ENCODE results near the gene PHLDB1.

PHLDB1 gene

DNA sequence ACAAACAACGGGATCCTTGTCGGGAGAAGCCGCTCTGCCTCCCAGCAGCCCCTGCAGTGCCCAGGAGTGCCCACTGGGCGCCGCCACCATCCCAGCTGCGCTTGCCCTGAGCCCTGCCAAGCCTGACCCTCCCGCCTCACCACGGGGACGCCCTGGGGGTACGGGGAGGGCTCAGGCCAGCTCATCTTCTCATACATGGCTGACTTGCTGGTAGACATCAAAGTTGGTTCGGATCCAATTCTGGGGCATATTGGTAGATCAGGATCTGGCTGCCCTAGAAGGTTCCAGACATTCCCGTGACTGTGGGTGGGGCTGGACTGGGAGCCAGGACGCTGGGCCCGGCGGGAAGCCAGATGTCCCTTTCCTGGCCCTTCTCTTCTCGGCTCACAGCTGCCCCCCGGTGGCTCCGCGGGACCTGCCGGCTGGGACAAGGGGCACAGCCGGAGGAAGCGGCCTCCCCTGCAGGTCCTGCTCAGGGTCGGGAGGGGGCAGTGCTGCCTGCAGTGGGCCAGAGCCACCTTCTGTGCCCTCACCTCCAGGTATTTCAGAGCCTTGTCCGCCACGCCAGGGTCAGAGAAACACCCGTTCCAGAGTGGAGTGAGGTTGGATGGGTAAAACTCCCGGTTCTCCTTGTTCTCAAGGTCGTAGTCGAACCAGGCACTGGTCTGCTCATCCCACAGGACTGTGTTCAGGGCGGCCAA, 82.6 kb downstream of the PHLDB1 start:
- TF ChIP-seq NFIC (IDR thresholded peaks at IDR 0.05), result peak; percentile 78
- TF ChIP-seq, protein P1, sequence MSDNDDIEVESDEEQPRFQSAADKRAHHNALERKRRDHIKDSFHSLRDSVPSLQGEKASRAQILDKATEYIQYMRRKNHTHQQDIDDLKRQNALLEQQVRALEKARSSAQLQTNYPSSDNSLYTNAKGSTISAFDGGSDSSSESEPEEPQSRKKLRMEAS (IDR thresholded peaks at IDR 0.05), result peak; percentile 46; the same call in 1 of the 2 replicates
- TF ChIP-seq CEBPB (IDR thresholded peaks at IDR 0.05), result no peak
- TF ChIP-seq FOXM1 (IDR thresholded peaks at IDR 0.05; ENCODE audit: borderline replicate concordance, low read depth), result no peak; the same call in 1 of the 2 replicates
- TF ChIP-seq YY1 (IDR thresholded peaks at IDR 0.05; ENCODE audit: low read depth), result peak; percentile 24; the same call in 1 of the 2 replicates
- TF ChIP-seq CREB1 (IDR thresholded peaks at IDR 0.05; ENCODE audit: low read depth), result no peak
- TF ChIP-seq EP300 (IDR thresholded peaks at IDR 0.05; ENCODE audit: borderline replicate concordance), result no peak; the same call in 1 of the 2 replicates
- TF ChIP-seq TAF1 (IDR thresholded peaks at IDR 0.05; ENCODE audit: low read depth), result no peak
- peak; percentile 91 for TF ChIP-seq RAD21 (IDR thresholded peaks at IDR 0.05; ENCODE audit: low read depth)
- 0 out of 2 replicates have a peak, but pooled peaks have one; percentile 64 for TF ChIP-seq ZBTB7A (IDR thresholded peaks at IDR 0.05; ENCODE audit: low read depth)
- TF ChIP-seq, protein P2, sequence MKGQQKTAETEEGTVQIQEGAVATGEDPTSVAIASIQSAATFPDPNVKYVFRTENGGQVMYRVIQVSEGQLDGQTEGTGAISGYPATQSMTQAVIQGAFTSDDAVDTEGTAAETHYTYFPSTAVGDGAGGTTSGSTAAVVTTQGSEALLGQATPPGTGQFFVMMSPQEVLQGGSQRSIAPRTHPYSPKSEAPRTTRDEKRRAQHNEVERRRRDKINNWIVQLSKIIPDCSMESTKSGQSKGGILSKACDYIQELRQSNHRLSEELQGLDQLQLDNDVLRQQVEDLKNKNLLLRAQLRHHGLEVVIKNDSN (IDR thresholded peaks at IDR 0.05), result peak; percentile 44; the same call in 1 of the 2 replicates
- no peak for TF ChIP-seq EGR1 (IDR thresholded peaks at IDR 0.05)
- no peak for TF ChIP-seq TEAD4 (IDR thresholded peaks at IDR 0.05)
- TF ChIP-seq, protein P3, sequence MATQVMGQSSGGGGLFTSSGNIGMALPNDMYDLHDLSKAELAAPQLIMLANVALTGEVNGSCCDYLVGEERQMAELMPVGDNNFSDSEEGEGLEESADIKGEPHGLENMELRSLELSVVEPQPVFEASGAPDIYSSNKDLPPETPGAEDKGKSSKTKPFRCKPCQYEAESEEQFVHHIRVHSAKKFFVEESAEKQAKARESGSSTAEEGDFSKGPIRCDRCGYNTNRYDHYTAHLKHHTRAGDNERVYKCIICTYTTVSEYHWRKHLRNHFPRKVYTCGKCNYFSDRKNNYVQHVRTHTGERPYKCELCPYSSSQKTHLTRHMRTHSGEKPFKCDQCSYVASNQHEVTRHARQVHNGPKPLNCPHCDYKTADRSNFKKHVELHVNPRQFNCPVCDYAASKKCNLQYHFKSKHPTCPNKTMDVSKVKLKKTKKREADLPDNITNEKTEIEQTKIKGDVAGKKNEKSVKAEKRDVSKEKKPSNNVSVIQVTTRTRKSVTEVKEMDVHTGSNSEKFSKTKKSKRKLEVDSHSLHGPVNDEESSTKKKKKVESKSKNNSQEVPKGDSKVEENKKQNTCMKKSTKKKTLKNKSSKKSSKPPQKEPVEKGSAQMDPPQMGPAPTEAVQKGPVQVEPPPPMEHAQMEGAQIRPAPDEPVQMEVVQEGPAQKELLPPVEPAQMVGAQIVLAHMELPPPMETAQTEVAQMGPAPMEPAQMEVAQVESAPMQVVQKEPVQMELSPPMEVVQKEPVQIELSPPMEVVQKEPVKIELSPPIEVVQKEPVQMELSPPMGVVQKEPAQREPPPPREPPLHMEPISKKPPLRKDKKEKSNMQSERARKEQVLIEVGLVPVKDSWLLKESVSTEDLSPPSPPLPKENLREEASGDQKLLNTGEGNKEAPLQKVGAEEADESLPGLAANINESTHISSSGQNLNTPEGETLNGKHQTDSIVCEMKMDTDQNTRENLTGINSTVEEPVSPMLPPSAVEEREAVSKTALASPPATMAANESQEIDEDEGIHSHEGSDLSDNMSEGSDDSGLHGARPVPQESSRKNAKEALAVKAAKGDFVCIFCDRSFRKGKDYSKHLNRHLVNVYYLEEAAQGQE (IDR thresholded peaks at IDR 0.05; ENCODE audit: low read depth), result no peak
- peak; percentile 63 for TF ChIP-seq TCF12 (IDR thresholded peaks at IDR 0.05; ENCODE audit: low read depth)

DNA sequence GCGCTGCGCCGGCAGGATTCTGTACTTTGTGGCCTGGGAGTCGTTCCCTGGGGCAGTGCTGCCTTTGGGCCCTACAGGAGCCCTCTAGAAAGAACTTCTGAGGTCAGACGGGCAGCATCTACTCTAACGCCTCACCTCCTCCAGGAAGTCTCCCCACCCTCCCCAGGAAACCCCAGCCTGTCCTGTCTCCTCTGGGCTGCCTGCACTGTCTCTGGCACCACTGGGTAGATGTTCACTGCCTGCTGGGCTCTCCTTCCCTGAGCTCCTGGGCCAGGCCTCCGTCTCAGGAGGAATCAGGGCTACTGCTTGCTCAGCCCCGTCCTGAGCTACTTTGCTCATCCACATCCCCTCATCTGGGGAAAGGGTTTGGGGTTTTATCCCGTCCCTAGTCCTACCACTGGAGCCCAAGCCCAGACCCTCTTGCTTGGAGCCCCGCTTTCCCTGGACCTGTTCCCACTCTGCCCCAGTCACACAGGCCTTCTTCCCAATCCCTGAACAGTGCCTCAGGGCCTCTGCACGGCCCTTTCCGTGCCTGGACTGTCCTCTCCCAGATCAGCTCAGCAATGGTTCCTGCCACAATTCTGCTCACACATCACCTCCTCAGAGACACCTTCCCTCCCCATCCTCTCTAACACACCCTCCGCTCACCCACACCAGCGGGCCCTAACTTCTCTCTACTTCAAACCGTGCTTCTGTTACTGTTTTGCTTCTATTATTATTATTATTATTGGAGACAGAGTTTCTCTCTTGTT, 83.3 kb downstream of the PHLDB1 start:
- TF ChIP-seq ZBTB7A (IDR thresholded peaks at IDR 0.05; ENCODE audit: low read depth) (no peak), EP300 (IDR thresholded peaks at IDR 0.05; ENCODE audit: borderline replicate concordance) (no peak), TCF12 (IDR thresholded peaks at IDR 0.05; ENCODE audit: low read depth) (no peak), TEAD4 (IDR thresholded peaks at IDR 0.05) (no peak), YY1 (IDR thresholded peaks at IDR 0.05; ENCODE audit: low read depth) (no peak)
- TF ChIP-seq, protein P1 (IDR thresholded peaks at IDR 0.05), result no peak

DNA sequence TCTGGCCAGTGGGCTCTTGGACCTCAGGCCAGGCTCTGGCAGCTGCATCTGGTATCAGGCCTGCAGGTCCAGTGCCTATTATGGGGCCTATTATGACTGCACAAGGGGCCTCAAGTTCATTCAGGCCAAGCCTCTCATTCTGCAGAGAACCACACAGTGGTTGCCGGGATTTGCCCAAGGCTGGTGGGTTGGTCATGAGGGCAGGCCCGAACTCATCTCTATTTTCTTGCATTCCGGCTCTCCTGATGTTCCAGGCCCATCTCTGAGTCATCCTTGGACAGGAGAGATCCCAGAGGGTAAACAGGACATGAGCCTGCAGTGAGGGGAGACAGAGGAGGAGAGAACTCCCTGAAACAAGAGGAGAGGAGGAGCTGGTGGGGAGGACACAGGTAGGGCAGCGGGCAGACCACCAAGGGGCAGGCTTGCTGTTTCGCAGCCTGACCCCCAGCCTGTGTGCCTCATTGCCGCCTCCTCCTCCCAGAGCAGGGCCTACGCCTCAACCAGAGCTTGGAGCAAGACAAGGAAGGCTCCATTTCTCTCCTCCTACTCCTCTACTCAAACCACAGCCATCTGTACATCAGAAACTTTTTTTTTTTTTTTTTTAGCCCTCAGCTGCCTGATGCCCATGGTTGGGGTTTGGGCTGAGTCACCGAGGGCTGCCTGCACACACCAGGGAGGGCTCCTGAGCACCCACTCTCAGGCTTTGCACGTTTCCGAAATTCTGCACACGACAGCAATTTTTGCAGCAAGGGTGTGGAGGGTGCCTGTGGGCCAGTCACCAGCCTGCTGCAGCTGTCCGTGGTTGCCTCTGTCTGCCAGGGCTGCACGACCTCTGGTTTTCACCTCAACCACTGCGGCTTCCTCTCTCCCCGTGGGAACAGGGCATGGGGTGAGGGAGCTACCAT, 84.8 kb downstream of the PHLDB1 start:
- TF ChIP-seq EGR1 (IDR thresholded peaks at IDR 0.05) (no peak), TCF12 (IDR thresholded peaks at IDR 0.05; ENCODE audit: low read depth) (no peak), TEAD4 (IDR thresholded peaks at IDR 0.05) (no peak), ZBTB7A (IDR thresholded peaks at IDR 0.05; ENCODE audit: low read depth) (no peak), NFIC (IDR thresholded peaks at IDR 0.05) (no peak), FOXM1 (IDR thresholded peaks at IDR 0.05; ENCODE audit: borderline replicate concordance, low read depth) (no peak)
- TF ChIP-seq, protein P1 (IDR thresholded peaks at IDR 0.05), result no peak
- TF ChIP-seq, protein P2 (IDR thresholded peaks at IDR 0.05), result no peak
- TF ChIP-seq, protein P3 (IDR thresholded peaks at IDR 0.05; ENCODE audit: low read depth), result no peak

DNA sequence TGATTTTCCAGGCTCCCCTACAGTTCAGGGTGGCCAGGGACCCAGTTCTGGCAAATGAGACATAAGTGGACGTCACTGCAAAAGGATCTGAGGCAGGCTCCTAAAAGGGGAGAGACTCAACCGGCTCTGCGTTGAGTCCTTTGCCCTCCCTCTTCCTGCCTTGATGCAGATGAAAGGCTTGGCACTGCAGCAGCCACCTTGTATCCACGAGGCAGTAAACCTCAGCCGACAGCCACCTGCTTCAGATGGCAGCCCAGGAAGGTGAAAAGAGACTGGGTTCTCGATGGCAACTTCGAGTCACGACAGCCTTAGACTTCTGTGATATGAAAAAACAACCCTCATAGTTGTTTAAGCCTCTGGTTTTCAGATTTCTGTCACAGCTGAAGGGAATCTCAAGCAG, 86.8 kb downstream of the PHLDB1 start:
- TF ChIP-seq TCF12 (IDR thresholded peaks at IDR 0.05; ENCODE audit: low read depth) (no peak), FOXM1 (IDR thresholded peaks at IDR 0.05; ENCODE audit: borderline replicate concordance, low read depth) (no peak), RAD21 (IDR thresholded peaks at IDR 0.05; ENCODE audit: low read depth) (no peak), ZBTB7A (IDR thresholded peaks at IDR 0.05; ENCODE audit: low read depth) (no peak), NFIC (IDR thresholded peaks at IDR 0.05) (no peak), EP300 (IDR thresholded peaks at IDR 0.05; ENCODE audit: borderline replicate concordance) (no peak), CEBPB (IDR thresholded peaks at IDR 0.05) (no peak), TEAD4 (IDR thresholded peaks at IDR 0.05) (no peak), TAF1 (IDR thresholded peaks at IDR 0.05; ENCODE audit: low read depth) (no peak), EGR1 (IDR thresholded peaks at IDR 0.05) (no peak)
- TF ChIP-seq, protein P3 (IDR thresholded peaks at IDR 0.05; ENCODE audit: low read depth), result no peak
- TF ChIP-seq, protein P2 (IDR thresholded peaks at IDR 0.05), result no peak
- TF ChIP-seq, protein P1 (IDR thresholded peaks at IDR 0.05), result no peak
